Activated CD8-positive, alpha-beta memory T cell treated with anti-CD3 and anti-CD28 coated beads for 4 hours (primary cell): ENCODE results near the gene DIP2C.
"Not testable (repeated sequence)": the region's sequence is repeated elsewhere in the genome, so short reads cannot be mapped to it uniquely, and the experiment has no call there.

Experiments
- DNase-seq, 2 donors: peaks; one replicate each; pipeline ENCODE4 v3.0.0-alpha.2; 2020; ENCODE audit warnings: low read depth in 2 of 2

Gene DIP2C

GRCh38 chr10:306007-306674, 383.3 kb downstream of the DIP2C start:
- DNase-seq = no peak

- DNase-seq = no peak
These were observed 384.4 kb downstream of the DIP2C start for GRCh38 chr10:305034-305433.

GRCh38 chr10:301536-301935, 387.9 kb downstream of the DIP2C start:
- no peak for DNase-seq

- DNase-seq = not testable (repeated sequence)
These were observed 388.9 kb downstream of the DIP2C start for GRCh38 chr10:300580-300979.

- no peak for DNase-seq
These were observed 389.5 kb downstream of the DIP2C start for GRCh38 chr10:299969-300368.

- no peak for DNase-seq
These were observed 390.0 kb downstream of the DIP2C start for GRCh38 chr10:299512-299911.

GRCh38 chr10:298033-298432, 391.4 kb downstream of the DIP2C start:
- DNase-seq = no peak

GRCh38 chr10:297567-297966, 391.9 kb downstream of the DIP2C start:
- no peak for DNase-seq

- no peak for DNase-seq
These were observed 395.8 kb downstream of the DIP2C start for GRCh38 chr10:293636-294035.

GRCh38 chr10:290026-290725, 399.3 kb downstream of the DIP2C start:
- no peak for DNase-seq

- no peak for DNase-seq
These were observed 399.9 kb downstream of the DIP2C start for GRCh38 chr10:289581-289980.

GRCh38 chr10:288316-289200, 400.9 kb downstream of the DIP2C start:
- DNase-seq = no peak

- no peak for DNase-seq
These were observed 401.7 kb downstream of the DIP2C start for GRCh38 chr10:287814-288213.

GRCh38 chr10:287026-287709, 402.3 kb downstream of the DIP2C start:
- no peak for DNase-seq

- DNase-seq = no peak
These were observed 404.3 kb downstream of the DIP2C start for GRCh38 chr10:285216-285615.

GRCh38 chr10:283916-284356, 405.5 kb downstream of the DIP2C start:
- no peak for DNase-seq

GRCh38 chr10:283140-283479, 406.4 kb downstream of the DIP2C start:
- DNase-seq = no peak

GRCh38 chr10:282294-283139, 407.0 kb downstream of the DIP2C start:
- DNase-seq = no peak

- no peak for DNase-seq
These were observed 409.8 kb downstream of the DIP2C start for GRCh38 chr10:279655-280054.

- DNase-seq = no peak
These were observed 410.2 kb downstream of the DIP2C start for GRCh38 chr10:279232-279631.

- no peak for DNase-seq
These were observed 410.8 kb downstream of the DIP2C start for GRCh38 chr10:278707-279106.
